Stimulated activated CD8-positive, alpha-beta memory T cell treated with anti-CD3 and anti-CD28 coated beads, Interleukin-15, amount 100 ng/mL, for 48 hours (primary cell): ENCODE results near the gene DHPS.
A peak's percentile ranks its signal among the peaks of the same experiment; 100 is the strongest.
"Not testable (repeated sequence)": the region's sequence is repeated elsewhere in the genome, so short reads cannot be mapped to it uniquely, and the experiment has no call there.

Experiments used
- DNase-seq, 2 donors: peaks; one replicate each; pipeline ENCODE4 v3.0.0-alpha.2; 2020; ENCODE audit warnings: low read depth in 2 of 2

DHPS gene

DNA sequence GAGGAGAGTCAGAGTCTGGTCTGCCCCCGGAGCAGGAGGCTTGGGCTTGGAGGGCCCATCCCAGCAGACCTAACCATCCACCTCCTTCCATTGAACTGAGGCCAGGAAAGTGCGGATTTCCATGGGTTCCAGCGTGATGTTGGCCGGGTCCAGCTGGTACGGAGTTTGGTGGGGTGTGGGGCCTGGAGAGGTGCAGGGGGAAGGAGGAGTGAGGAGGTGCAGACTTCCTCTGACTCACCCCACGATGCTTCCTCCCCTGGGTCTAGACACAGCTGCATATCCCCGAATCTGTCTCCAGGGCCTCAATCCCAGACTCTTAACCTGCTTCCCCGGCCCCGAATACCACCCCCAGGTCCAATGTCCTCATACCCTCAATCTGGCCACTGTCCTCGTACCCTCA lies 35.1 kb downstream of the DHPS start:
- DNase-seq: no peak

- DNase-seq: not testable (repeated sequence)
These were observed 38.0 kb downstream of the DHPS start for GRCh38 chr19:12643716-12644115.

DNA sequence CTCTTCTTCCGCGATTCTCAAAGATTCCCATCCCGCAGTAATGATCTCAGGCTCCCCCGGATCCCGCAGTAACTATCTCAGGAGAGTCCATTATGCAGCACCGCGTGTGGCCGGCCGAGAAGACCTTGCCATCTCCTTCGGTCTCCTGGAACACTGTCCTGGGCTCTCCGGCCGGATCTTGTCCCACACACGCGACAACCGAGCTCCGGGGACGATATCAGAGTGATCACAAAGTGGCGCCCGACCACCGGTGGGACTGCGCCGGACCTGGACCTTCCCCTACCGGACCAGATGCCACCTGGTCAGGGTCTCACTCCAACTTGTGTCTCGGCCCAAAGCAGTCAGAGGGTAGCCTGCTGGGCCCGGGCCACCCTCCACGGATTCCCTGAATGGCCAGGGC lies 39.2 kb downstream of the DHPS start:
- no peak for DNase-seq

DNA sequence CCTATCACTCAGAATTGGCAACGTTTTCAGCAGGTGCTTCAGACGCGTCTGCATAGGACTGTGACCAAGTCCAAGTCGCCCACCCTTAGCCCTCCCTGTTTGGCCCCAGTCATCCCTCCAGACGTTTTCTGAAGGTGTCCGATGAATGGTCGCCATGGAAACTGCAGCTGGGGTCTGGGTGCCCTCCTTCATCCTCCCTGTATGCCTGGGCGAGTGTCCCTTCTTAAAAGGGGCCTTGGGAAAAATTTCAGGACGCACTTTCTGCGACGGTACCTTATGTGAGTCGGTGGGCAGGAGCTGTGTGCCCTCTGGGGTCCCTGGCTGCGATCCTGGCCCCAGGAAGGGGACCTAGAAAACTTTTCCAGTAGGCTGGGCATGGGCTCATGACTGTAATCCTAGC lies 40.2 kb downstream of the DHPS start:
- DNase-seq: no peak

DNA sequence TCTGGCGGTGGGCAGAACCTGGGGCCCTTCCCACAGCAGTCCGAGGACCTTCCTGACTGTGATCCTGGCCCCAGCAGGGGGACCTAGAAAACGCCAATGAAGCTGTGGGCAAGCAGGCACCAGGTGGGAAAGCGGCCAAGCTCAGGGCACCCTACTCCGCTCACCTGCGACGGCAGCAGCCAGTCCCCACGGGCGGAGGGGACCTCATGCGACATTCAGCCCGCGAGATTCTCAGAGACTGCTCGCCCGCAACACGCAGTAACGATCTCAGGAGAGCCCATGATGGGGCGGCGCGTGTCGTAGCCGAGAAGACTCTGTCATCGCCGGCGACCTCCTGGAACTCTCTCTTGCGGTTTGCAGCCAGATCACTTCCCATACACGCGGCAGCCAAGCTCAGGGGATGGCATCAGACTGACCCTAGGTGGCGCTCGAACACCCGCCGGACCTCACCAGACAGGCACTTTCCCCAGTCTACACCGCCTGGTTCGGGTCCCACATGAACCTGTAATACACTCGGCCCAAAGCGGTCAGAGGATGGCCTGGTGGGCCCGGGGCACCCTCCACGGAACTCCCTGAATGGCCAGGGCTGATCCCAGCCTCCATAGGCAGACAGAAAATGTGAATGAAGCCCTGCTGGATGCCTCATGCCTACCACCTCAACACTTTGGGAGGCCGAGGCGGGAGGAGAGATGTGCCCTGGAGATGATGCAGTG lies 41.6 kb downstream of the DHPS start:
- DNase-seq: peak; percentile 82 to 84

- no peak for DNase-seq
These were observed 43.0 kb downstream of the DHPS start for GRCh38 chr19:12638611-12639182.

- no peak for DNase-seq
These were observed 45.0 kb downstream of the DHPS start for GRCh38 chr19:12636631-12637030.

- no peak for DNase-seq
These were observed 52.5 kb downstream of the DHPS start for GRCh38 chr19:12629215-12629614.

DNA sequence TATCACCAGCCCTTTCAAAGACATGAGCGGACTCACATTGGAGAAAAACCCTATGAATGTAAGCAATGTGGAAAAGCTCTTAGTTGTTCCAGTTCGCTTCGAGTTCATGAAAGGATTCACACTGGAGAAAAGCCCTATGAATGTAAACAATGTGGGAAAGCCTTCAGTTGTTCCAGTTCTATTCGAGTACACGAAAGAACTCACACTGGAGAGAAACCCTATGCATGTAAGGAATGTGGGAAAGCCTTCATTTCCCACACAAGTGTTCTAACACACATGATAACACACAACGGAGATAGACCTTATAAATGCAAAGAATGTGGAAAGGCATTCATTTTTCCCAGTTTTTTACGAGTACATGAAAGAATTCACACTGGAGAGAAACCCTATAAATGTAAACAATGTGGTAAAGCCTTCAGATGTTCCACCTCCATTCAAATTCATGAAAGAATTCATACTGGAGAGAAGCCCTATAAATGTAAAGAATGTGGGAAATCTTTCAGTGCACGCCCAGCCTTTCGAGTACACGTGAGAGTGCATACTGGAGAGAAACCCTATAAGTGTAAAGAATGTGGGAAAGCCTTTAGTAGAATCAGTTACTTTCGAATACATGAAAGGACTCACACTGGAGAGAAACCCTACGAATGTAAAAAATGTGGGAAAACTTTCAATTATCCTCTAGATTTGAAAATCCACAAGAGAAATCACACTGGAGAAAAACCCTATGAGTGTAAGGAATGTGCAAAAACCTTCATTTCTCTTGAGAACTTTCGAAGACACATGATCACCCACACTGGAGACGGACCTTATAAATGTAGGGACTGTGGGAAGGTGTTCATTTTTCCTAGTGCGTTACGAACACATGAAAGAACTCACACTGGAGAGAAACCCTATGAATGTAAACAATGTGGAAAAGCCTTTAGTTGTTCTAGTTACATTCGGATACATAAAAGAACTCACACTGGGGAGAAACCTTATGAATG lies 53.3 kb downstream of the DHPS start:
- DNase-seq: no peak

DNA sequence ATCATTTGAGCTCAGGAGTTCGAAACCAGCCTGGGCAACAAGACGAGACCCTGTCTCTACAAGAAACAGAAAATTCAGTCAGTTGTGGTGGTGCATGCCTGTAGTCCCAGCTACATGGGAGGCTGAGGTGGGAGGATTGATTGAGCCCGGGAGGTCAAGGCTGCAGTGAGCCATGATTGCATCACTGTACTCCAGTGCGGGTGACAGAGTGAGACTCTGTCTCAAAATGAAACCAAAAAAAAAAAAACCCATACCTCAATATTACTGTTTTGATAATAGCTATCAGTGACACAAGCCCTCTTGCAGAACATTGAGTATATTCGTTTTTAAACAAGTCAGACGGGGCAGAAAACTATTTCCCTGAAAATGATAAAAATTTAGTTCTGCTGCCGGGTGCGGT lies 54.7 kb downstream of the DHPS start:
- DNase-seq: no peak
